ENCODE measurements around the gene SH3GL2. TPM values are rescaled to one million over a fixed set of nuclear protein-coding genes. Genes with fewer than 3 reads are reported as not detected.

Gene SH3GL2
- total and polyA plus RNA-seq, 7 experiments from 2014 or later: not detected

GRCh38 chr9:17648516-17648915 is 69.7 kb downstream of the SH3GL2 start:
- ATAC-seq (no peak), DNase-seq (no peak)
- no peaks in the 10 kb centered on the region for H3K9me3 ChIP-seq (ENCODE audit: control insufficient read depth in 2 of 3, low read length in 3 of 3)
- Mint-ChIP-seq H3K4me1 (no peaks in the 10 kb centered on the region), H3K27ac (no peak overlapping the region), H3K4me3 (no peak overlapping the region), H3K27me3 (no peaks in the 10 kb centered on the region), H3K36me3 (peaks cover 0 to 4% (median 0%) of the 10 kb centered on the region in 5 donors), H3K9me3 (peaks cover 2 to 33% (median 10%) of the 10 kb centered on the region in 11 donors)
- POLR2A ChIA-PET: no interaction called here
- no peaks in the 10 kb centered on the region for H3K4me1 ChIP-seq (ENCODE audit: control insufficient read depth in 2 of 2, insufficient read depth in 2 of 2, low read length in 2 of 2)
- no peak overlapping the region for H3K27ac ChIP-seq (ENCODE audit: low read depth, low read length)
- no peaks in the 10 kb centered on the region for H3K36me3 ChIP-seq (ENCODE audit: control insufficient read depth in 2 of 3, insufficient read depth in 3 of 3, low read length in 3 of 3)
- H3K4me3 ChIP-seq (ENCODE audit: low read length): no peak overlapping the region
- no peaks in the 10 kb centered on the region for H3K27me3 ChIP-seq (ENCODE audit: control insufficient read depth in 2 of 2, insufficient read depth in 2 of 2, low read length in 2 of 2)
- intact Hi-C loops (cut with micrococcal nuclease): no loop called here
- CTCF ChIA-PET: no interaction called here

- H3K4me3 Mint-ChIP-seq: no peak overlapping the region
Observed at GRCh38 chr9:17651725-17652124, 72.9 kb downstream of the SH3GL2 start.

GRCh38 chr9:17653947-17654465 is 75.1 kb downstream of the SH3GL2 start:
- no peaks in the 10 kb centered on the region for H3K27me3 Mint-ChIP-seq
- H3K9me3 ChIP-seq (ENCODE audit: control insufficient read depth in 2 of 3, low read length in 3 of 3): no peaks in the 10 kb centered on the region
- no peaks in the 10 kb centered on the region for H3K36me3 ChIP-seq (ENCODE audit: control insufficient read depth in 2 of 3, insufficient read depth in 3 of 3, low read length in 3 of 3)
- H3K4me1 ChIP-seq (ENCODE audit: control insufficient read depth in 2 of 2, insufficient read depth in 2 of 2, low read length in 2 of 2): no peaks in the 10 kb centered on the region
- H3K4me3 Mint-ChIP-seq: no peak overlapping the region
- peaks cover 0 to 17% (median 0%) of the 10 kb centered on the region in 11 donors for H3K9me3 Mint-ChIP-seq
- ATAC-seq (no peak), DNase-seq (no peak)
- POLR2A ChIA-PET: no interaction called here
- no peak overlapping the region for H3K27ac Mint-ChIP-seq
- no peaks in the 10 kb centered on the region for H3K27me3 ChIP-seq (ENCODE audit: control insufficient read depth in 2 of 2, insufficient read depth in 2 of 2, low read length in 2 of 2)
- intact Hi-C loops (cut with micrococcal nuclease): no loop called here
- H3K36me3 Mint-ChIP-seq: no peaks in the 10 kb centered on the region
- no peaks in the 10 kb centered on the region for H3K4me1 Mint-ChIP-seq
- H3K27ac ChIP-seq (ENCODE audit: low read depth, low read length): no peak overlapping the region
- CTCF ChIA-PET: no interaction called here
- no peak overlapping the region for H3K4me3 ChIP-seq (ENCODE audit: low read length)

More at GRCh38 chr9:17651725-17652124, 72.9 kb downstream of the SH3GL2 start:
- no peak for ATAC-seq
- H3K4me1 ChIP-seq (ENCODE audit: control insufficient read depth in 2 of 2, insufficient read depth in 2 of 2, low read length in 2 of 2): no peaks in the 10 kb centered on the region
- intact Hi-C loops (cut with micrococcal nuclease): no loop called here
- Mint-ChIP-seq H3K27ac (no peak overlapping the region), H3K9me3 (peaks cover 0 to 17% (median 1%) of the 10 kb centered on the region in 11 donors), H3K4me1 (no peaks in the 10 kb centered on the region), H3K27me3 (no peaks in the 10 kb centered on the region), H3K36me3 (no peaks in the 10 kb centered on the region)
- no peak overlapping the region for H3K27ac ChIP-seq (ENCODE audit: low read depth, low read length)
- ChIA-PET POLR2A (no interaction called here), CTCF (no interaction called here)
- H3K27me3 ChIP-seq (ENCODE audit: control insufficient read depth in 2 of 2, insufficient read depth in 2 of 2, low read length in 2 of 2): no peaks in the 10 kb centered on the region
- no peak for DNase-seq
- no peaks in the 10 kb centered on the region for H3K36me3 ChIP-seq (ENCODE audit: control insufficient read depth in 2 of 3, insufficient read depth in 3 of 3, low read length in 3 of 3)
- H3K9me3 ChIP-seq (ENCODE audit: control insufficient read depth in 2 of 3, low read length in 3 of 3): no peaks in the 10 kb centered on the region
- H3K4me3 ChIP-seq (ENCODE audit: low read length): no peak overlapping the region

DNA sequence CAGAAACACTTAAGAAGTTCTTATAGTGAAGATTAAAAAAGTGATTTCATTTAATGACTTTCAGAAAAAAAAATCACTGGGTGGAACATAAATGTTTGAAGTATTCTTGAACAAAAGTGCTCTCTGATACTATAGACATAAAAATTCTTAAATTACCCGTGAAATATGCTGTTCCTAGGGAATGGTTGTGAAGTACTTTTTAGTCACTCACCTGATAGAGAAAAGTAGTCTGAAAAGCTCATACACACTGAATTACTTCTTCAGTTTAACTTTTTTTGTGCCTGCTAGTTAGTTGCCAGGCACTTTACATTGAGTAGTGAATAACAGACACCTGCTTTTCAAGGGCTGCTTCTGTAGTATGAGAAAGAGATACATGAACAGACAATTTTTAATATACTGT is 78.0 kb downstream of the SH3GL2 start:
- POLR2A ChIA-PET: no interaction called here
- H3K27ac Mint-ChIP-seq: no peak overlapping the region
- Histone ChIP-seq H3K27ac (ENCODE audit: low read depth, low read length) (no peak overlapping the region), H3K36me3 (ENCODE audit: control insufficient read depth in 2 of 3, insufficient read depth in 3 of 3, low read length in 3 of 3) (no peaks in the 10 kb centered on the region), H3K4me1 (ENCODE audit: control insufficient read depth in 2 of 2, insufficient read depth in 2 of 2, low read length in 2 of 2) (no peaks in the 10 kb centered on the region), H3K27me3 (ENCODE audit: control insufficient read depth in 2 of 2, insufficient read depth in 2 of 2, low read length in 2 of 2) (no peaks in the 10 kb centered on the region), H3K9me3 (ENCODE audit: control insufficient read depth in 2 of 3, low read length in 3 of 3) (no peaks in the 10 kb centered on the region), H3K4me3 (ENCODE audit: low read length) (no peak overlapping the region)
- intact Hi-C loops (cut with micrococcal nuclease): no loop called here
- CTCF ChIA-PET: no interaction called here
- no peaks in the 10 kb centered on the region for H3K36me3 Mint-ChIP-seq
- H3K4me3 Mint-ChIP-seq: no peak overlapping the region
- no peak for DNase-seq
- ATAC-seq: no peak
- H3K9me3 Mint-ChIP-seq: peaks cover 0 to 9% (median 0%) of the 10 kb centered on the region in 11 donors
- no peaks in the 10 kb centered on the region for H3K4me1 Mint-ChIP-seq
- H3K27me3 Mint-ChIP-seq: no peaks in the 10 kb centered on the region

DNA sequence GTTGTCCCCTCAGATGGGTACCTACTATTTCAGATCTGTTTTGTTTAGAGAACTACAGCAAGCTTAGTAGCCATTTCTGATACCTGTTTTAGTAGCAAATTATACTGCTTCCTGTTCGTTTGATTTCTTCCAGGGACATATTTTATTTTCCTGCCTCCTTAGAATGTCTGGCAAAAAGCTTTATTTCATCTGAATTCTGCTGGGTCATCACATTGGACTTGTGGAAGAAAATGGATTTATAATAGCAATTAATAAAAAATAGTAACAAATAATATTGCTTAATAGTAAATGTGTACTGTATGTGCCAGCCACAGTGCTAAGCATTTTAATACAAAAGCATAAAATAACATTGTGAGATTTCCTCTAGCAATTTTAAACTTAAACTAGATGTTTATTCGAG is 79.4 kb downstream of the SH3GL2 start:
- ATAC-seq: no peak
- H3K4me3 ChIP-seq (ENCODE audit: low read length): no peak overlapping the region
- no peaks in the 10 kb centered on the region for H3K9me3 ChIP-seq (ENCODE audit: control insufficient read depth in 2 of 3, low read length in 3 of 3)
- H3K27me3 ChIP-seq (ENCODE audit: control insufficient read depth in 2 of 2, insufficient read depth in 2 of 2, low read length in 2 of 2): no peaks in the 10 kb centered on the region
- no peaks in the 10 kb centered on the region for H3K4me1 ChIP-seq (ENCODE audit: control insufficient read depth in 2 of 2, insufficient read depth in 2 of 2, low read length in 2 of 2)
- no peak for DNase-seq
- ChIA-PET POLR2A (no interaction called here), CTCF (interaction anchor here (0.5 kb wide), 1 partner anchor 597 kb away, joined by 4 read pairs; no protein-coding TSS in a partner anchor)
- Mint-ChIP-seq H3K27me3 (no peaks in the 10 kb centered on the region), H3K36me3 (no peaks in the 10 kb centered on the region), H3K9me3 (peaks cover 0 to 7% (median 0%) of the 10 kb centered on the region in 11 donors), H3K4me3 (no peak overlapping the region), H3K4me1 (no peaks in the 10 kb centered on the region), H3K27ac (no peak overlapping the region)
- H3K36me3 ChIP-seq (ENCODE audit: control insufficient read depth in 2 of 3, insufficient read depth in 3 of 3, low read length in 3 of 3): no peaks in the 10 kb centered on the region
- intact Hi-C loops (cut with micrococcal nuclease): no loop called here
- H3K27ac ChIP-seq (ENCODE audit: low read depth, low read length): no peak overlapping the region

DNA sequence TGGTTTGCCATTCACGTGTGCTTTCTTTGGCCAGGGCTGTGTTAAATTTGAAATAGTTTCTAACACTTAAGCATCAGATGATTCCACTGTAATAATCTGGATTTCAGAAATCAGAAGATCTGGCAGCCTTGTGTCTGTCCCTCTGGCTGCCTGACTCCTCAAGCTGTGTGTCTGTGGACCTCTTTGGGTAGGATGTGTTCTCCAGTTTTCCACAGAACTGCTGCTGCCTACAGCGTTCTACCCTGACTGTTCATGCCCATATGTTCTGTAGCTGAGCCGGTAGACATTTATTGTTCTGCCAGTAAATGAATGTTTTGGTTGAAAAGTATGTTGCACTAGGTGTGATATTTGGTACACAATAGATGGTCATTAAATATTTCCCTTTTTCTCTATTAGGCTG is 81.3 kb downstream of the SH3GL2 start:
- Histone ChIP-seq H3K27me3 (ENCODE audit: control insufficient read depth in 2 of 2, insufficient read depth in 2 of 2, low read length in 2 of 2) (no peaks in the 10 kb centered on the region), H3K4me3 (ENCODE audit: low read length) (no peak overlapping the region), H3K9me3 (ENCODE audit: control insufficient read depth in 2 of 3, low read length in 3 of 3) (no peaks in the 10 kb centered on the region), H3K27ac (ENCODE audit: low read depth, low read length) (no peak overlapping the region), H3K4me1 (ENCODE audit: control insufficient read depth in 2 of 2, insufficient read depth in 2 of 2, low read length in 2 of 2) (no peaks in the 10 kb centered on the region), H3K36me3 (ENCODE audit: control insufficient read depth in 2 of 3, insufficient read depth in 3 of 3, low read length in 3 of 3) (no peaks in the 10 kb centered on the region)
- CTCF ChIA-PET: no interaction called here
- Mint-ChIP-seq H3K4me1 (no peaks in the 10 kb centered on the region), H3K27ac (no peak overlapping the region), H3K27me3 (no peaks in the 10 kb centered on the region), H3K9me3 (peaks cover 0 to 3% (median 0%) of the 10 kb centered on the region in 11 donors), H3K4me3 (no peak overlapping the region), H3K36me3 (no peaks in the 10 kb centered on the region)
- no peak for ATAC-seq
- no peak for DNase-seq
- POLR2A ChIA-PET: no interaction called here
- intact Hi-C loops (cut with micrococcal nuclease): loop anchor here in 1 of 2 donors (10.0 kb wide), 1 partner anchor 65 kb away; no protein-coding TSS in a partner anchor

DNA sequence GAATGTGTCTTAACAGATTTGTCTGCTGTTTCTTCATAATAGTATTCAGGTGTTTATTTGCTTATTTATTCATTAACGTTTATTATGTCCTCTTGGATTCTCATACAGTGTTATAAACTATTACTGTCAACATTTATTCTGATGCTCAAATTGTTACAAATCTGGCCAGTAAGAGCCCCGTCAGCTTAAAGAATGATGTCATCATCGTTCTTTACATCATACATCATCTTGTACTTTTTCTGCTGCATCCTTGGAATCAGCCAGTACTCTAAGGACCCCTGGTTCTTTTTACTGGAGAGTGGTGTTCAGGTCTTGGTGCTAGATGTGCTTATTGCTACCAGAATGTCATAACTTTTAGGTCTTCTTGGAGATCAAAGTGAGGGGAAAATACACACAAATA is 86.6 kb downstream of the SH3GL2 start:
- CTCF ChIA-PET: no interaction called here
- ATAC-seq: no peak
- H3K27ac ChIP-seq (ENCODE audit: low read depth, low read length): no peak overlapping the region
- H3K27me3 ChIP-seq (ENCODE audit: control insufficient read depth in 2 of 2, insufficient read depth in 2 of 2, low read length in 2 of 2): no peaks in the 10 kb centered on the region
- Mint-ChIP-seq H3K27me3 (no peaks in the 10 kb centered on the region), H3K9me3 (peaks cover 0 to 10% (median 2%) of the 10 kb centered on the region in 11 donors), H3K36me3 (no peaks in the 10 kb centered on the region), H3K4me1 (no peaks in the 10 kb centered on the region), H3K4me3 (no peak overlapping the region), H3K27ac (no peak overlapping the region)
- H3K36me3 ChIP-seq (ENCODE audit: control insufficient read depth in 2 of 3, insufficient read depth in 3 of 3, low read length in 3 of 3): no peaks in the 10 kb centered on the region
- DNase-seq: no peak
- H3K9me3 ChIP-seq (ENCODE audit: control insufficient read depth in 2 of 3, low read length in 3 of 3): no peaks in the 10 kb centered on the region
- no peaks in the 10 kb centered on the region for H3K4me1 ChIP-seq (ENCODE audit: control insufficient read depth in 2 of 2, insufficient read depth in 2 of 2, low read length in 2 of 2)
- H3K4me3 ChIP-seq (ENCODE audit: low read length): no peak overlapping the region
- intact Hi-C loops (cut with micrococcal nuclease): loop anchor here in 1 of 2 donors (10.0 kb wide), 1 partner anchor 59 kb away; no protein-coding TSS in a partner anchor
- POLR2A ChIA-PET: no interaction called here
